Measurements from ENCODE around the gene FOXN3. TPM values are rescaled to one million over a fixed set of nuclear protein-coding genes. Genes with fewer than 3 reads are reported as not detected.
A peak's percentile ranks its signal among the peaks of the same experiment; 100 is the strongest.

The FOXN3 gene
- total RNA-seq, 1 donor from 2014 or later: 31.8 TPM

GRCh38 chr14:89353766-89354113 is 63.3 kb downstream of the FOXN3 start:
- no peak overlapping the region for H3K27ac ChIP-seq (ENCODE audit: low read depth, low read length)
- no peak overlapping the region for H3K9ac ChIP-seq (ENCODE audit: low read depth in 1 of 3, low read length in 3 of 3)
- peaks cover 0 to 6% (median 0%) of the 10 kb centered on the region in 3 donors for H3K36me3 ChIP-seq (ENCODE audit: control insufficient read depth in 3 of 3, insufficient read depth in 3 of 3, low read length in 3 of 3)
- no peaks in the 10 kb centered on the region for H3K9me3 ChIP-seq (ENCODE audit: control insufficient read depth in 3 of 3, low read length in 3 of 3)
- H3K4me3 ChIP-seq (ENCODE audit: low read length in 3 of 3): no peak overlapping the region
- H3K27me3 ChIP-seq (ENCODE audit: control insufficient read depth in 3 of 3, insufficient read depth in 3 of 3, low read length in 3 of 3): no peaks in the 10 kb centered on the region
- peaks cover 22 to 33% (median 29%) of the 10 kb centered on the region in 3 donors for H3K4me1 ChIP-seq (ENCODE audit: control insufficient read depth in 3 of 3, insufficient read depth in 3 of 3, low read length in 3 of 3)

- Histone ChIP-seq H3K4me1 (ENCODE audit: control insufficient read depth in 3 of 3, insufficient read depth in 3 of 3, low read length in 3 of 3) (peaks cover 25 to 38% (median 34%) of the 10 kb centered on the region in 3 donors), H3K9me3 (ENCODE audit: control insufficient read depth in 3 of 3, low read length in 3 of 3) (no peaks in the 10 kb centered on the region), H3K36me3 (ENCODE audit: control insufficient read depth in 3 of 3, insufficient read depth in 3 of 3, low read length in 3 of 3) (peaks cover 0 to 6% (median 0%) of the 10 kb centered on the region in 3 donors), H3K27me3 (ENCODE audit: control insufficient read depth in 3 of 3, insufficient read depth in 3 of 3, low read length in 3 of 3) (no peaks in the 10 kb centered on the region), H3K27ac (ENCODE audit: low read depth, low read length) (no peak overlapping the region), H3K4me3 (ENCODE audit: low read length in 3 of 3) (no peak overlapping the region), H3K9ac (ENCODE audit: low read depth in 1 of 3, low read length in 3 of 3) (no peak overlapping the region)
Observed at GRCh38 chr14:89352976-89353765, 63.9 kb downstream of the FOXN3 start.

- no peaks in the 10 kb centered on the region for H3K27me3 ChIP-seq (ENCODE audit: control insufficient read depth in 3 of 3, insufficient read depth in 3 of 3, low read length in 3 of 3)
- H3K27ac ChIP-seq (ENCODE audit: low read depth, low read length): peak overlapping the region; percentile 63
- H3K4me1 ChIP-seq (ENCODE audit: control insufficient read depth in 3 of 3, insufficient read depth in 3 of 3, low read length in 3 of 3): peaks cover 25 to 41% (median 36%) of the 10 kb centered on the region in 3 donors
- no peaks in the 10 kb centered on the region for H3K9me3 ChIP-seq (ENCODE audit: control insufficient read depth in 3 of 3, low read length in 3 of 3)
- no peak overlapping the region for H3K4me3 ChIP-seq (ENCODE audit: low read length in 3 of 3)
- peak overlapping the region in 2 of 3 donors; percentile 10 to 24 for H3K9ac ChIP-seq (ENCODE audit: low read depth in 1 of 3, low read length in 3 of 3)
- peaks cover 0 to 3% (median 0%) of the 10 kb centered on the region in 3 donors for H3K36me3 ChIP-seq (ENCODE audit: control insufficient read depth in 3 of 3, insufficient read depth in 3 of 3, low read length in 3 of 3)
Observed at GRCh38 chr14:89351516-89352404, 65.3 kb downstream of the FOXN3 start.

GRCh38 chr14:89351221-89351515 is 65.9 kb downstream of the FOXN3 start:
- Histone ChIP-seq H3K27me3 (ENCODE audit: control insufficient read depth in 3 of 3, insufficient read depth in 3 of 3, low read length in 3 of 3) (no peaks in the 10 kb centered on the region), H3K36me3 (ENCODE audit: control insufficient read depth in 3 of 3, insufficient read depth in 3 of 3, low read length in 3 of 3) (peaks cover 0 to 3% (median 0%) of the 10 kb centered on the region in 3 donors), H3K27ac (ENCODE audit: low read depth, low read length) (peak overlapping the region; percentile 63), H3K9me3 (ENCODE audit: control insufficient read depth in 3 of 3, low read length in 3 of 3) (no peaks in the 10 kb centered on the region), H3K4me3 (ENCODE audit: low read length in 3 of 3) (no peak overlapping the region), H3K4me1 (ENCODE audit: control insufficient read depth in 3 of 3, insufficient read depth in 3 of 3, low read length in 3 of 3) (peaks cover 25 to 41% (median 36%) of the 10 kb centered on the region in 3 donors), H3K9ac (ENCODE audit: low read depth in 1 of 3, low read length in 3 of 3) (peak overlapping the region in 2 of 3 donors; percentile 10 to 24)

GRCh38 chr14:89350152-89350551 is 66.9 kb downstream of the FOXN3 start:
- Histone ChIP-seq H3K4me3 (ENCODE audit: low read length in 3 of 3) (no peak overlapping the region), H3K4me1 (ENCODE audit: control insufficient read depth in 3 of 3, insufficient read depth in 3 of 3, low read length in 3 of 3) (peaks cover 27 to 45% (median 36%) of the 10 kb centered on the region in 3 donors), H3K27ac (ENCODE audit: low read depth, low read length) (peak overlapping the region; percentile 4), H3K9ac (ENCODE audit: low read depth in 1 of 3, low read length in 3 of 3) (no peak overlapping the region), H3K27me3 (ENCODE audit: control insufficient read depth in 3 of 3, insufficient read depth in 3 of 3, low read length in 3 of 3) (no peaks in the 10 kb centered on the region), H3K9me3 (ENCODE audit: control insufficient read depth in 3 of 3, low read length in 3 of 3) (no peaks in the 10 kb centered on the region), H3K36me3 (ENCODE audit: control insufficient read depth in 3 of 3, insufficient read depth in 3 of 3, low read length in 3 of 3) (peaks cover 0 to 3% (median 0%) of the 10 kb centered on the region in 3 donors)

GRCh38 chr14:89349171-89350008 is 67.6 kb downstream of the FOXN3 start:
- no peaks in the 10 kb centered on the region for H3K9me3 ChIP-seq (ENCODE audit: control insufficient read depth in 3 of 3, low read length in 3 of 3)
- H3K4me1 ChIP-seq (ENCODE audit: control insufficient read depth in 3 of 3, insufficient read depth in 3 of 3, low read length in 3 of 3): peaks cover 28 to 53% (median 40%) of the 10 kb centered on the region in 3 donors
- peak overlapping the region in 1 of 3 donors; percentile 39 for H3K4me3 ChIP-seq (ENCODE audit: low read length in 3 of 3)
- no peaks in the 10 kb centered on the region for H3K27me3 ChIP-seq (ENCODE audit: control insufficient read depth in 3 of 3, insufficient read depth in 3 of 3, low read length in 3 of 3)
- peaks cover 0 to 3% (median 0%) of the 10 kb centered on the region in 3 donors for H3K36me3 ChIP-seq (ENCODE audit: control insufficient read depth in 3 of 3, insufficient read depth in 3 of 3, low read length in 3 of 3)
- peak overlapping the region; percentile 81 for H3K27ac ChIP-seq (ENCODE audit: low read depth, low read length)
- no peak overlapping the region for H3K9ac ChIP-seq (ENCODE audit: low read depth in 1 of 3, low read length in 3 of 3)

GRCh38 chr14:89348722-89349121 is 68.3 kb downstream of the FOXN3 start:
- no peaks in the 10 kb centered on the region for H3K9me3 ChIP-seq (ENCODE audit: control insufficient read depth in 3 of 3, low read length in 3 of 3)
- peaks cover 28 to 53% (median 40%) of the 10 kb centered on the region in 3 donors for H3K4me1 ChIP-seq (ENCODE audit: control insufficient read depth in 3 of 3, insufficient read depth in 3 of 3, low read length in 3 of 3)
- no peak overlapping the region for H3K4me3 ChIP-seq (ENCODE audit: low read length in 3 of 3)
- H3K36me3 ChIP-seq (ENCODE audit: control insufficient read depth in 3 of 3, insufficient read depth in 3 of 3, low read length in 3 of 3): peaks cover 0 to 3% (median 0%) of the 10 kb centered on the region in 3 donors
- H3K27me3 ChIP-seq (ENCODE audit: control insufficient read depth in 3 of 3, insufficient read depth in 3 of 3, low read length in 3 of 3): no peaks in the 10 kb centered on the region
- H3K9ac ChIP-seq (ENCODE audit: low read depth in 1 of 3, low read length in 3 of 3): no peak overlapping the region
- peak overlapping the region; percentile 81 for H3K27ac ChIP-seq (ENCODE audit: low read depth, low read length)

- Histone ChIP-seq H3K36me3 (ENCODE audit: control insufficient read depth in 3 of 3, insufficient read depth in 3 of 3, low read length in 3 of 3) (peaks cover 0 to 3% (median 0%) of the 10 kb centered on the region in 3 donors), H3K27me3 (ENCODE audit: control insufficient read depth in 3 of 3, insufficient read depth in 3 of 3, low read length in 3 of 3) (no peaks in the 10 kb centered on the region), H3K27ac (ENCODE audit: low read depth, low read length) (no peak overlapping the region), H3K9ac (ENCODE audit: low read depth in 1 of 3, low read length in 3 of 3) (no peak overlapping the region), H3K9me3 (ENCODE audit: control insufficient read depth in 3 of 3, low read length in 3 of 3) (no peaks in the 10 kb centered on the region), H3K4me1 (ENCODE audit: control insufficient read depth in 3 of 3, insufficient read depth in 3 of 3, low read length in 3 of 3) (peaks cover 28 to 53% (median 37%) of the 10 kb centered on the region in 3 donors), H3K4me3 (ENCODE audit: low read length in 3 of 3) (no peak overlapping the region)
Observed at GRCh38 chr14:89347885-89348284, 69.1 kb downstream of the FOXN3 start.

GRCh38 chr14:89344920-89345254 is 72.1 kb downstream of the FOXN3 start:
- peaks cover 20 to 42% (median 30%) of the 10 kb centered on the region in 3 donors for H3K4me1 ChIP-seq (ENCODE audit: control insufficient read depth in 3 of 3, insufficient read depth in 3 of 3, low read length in 3 of 3)

More at GRCh38 chr14:89344920-89345254, 72.1 kb downstream of the FOXN3 start:
- H3K4me3 ChIP-seq (ENCODE audit: low read length in 3 of 3): peak overlapping the region in 2 of 3 donors; percentile 28 to 29
- H3K9ac ChIP-seq (ENCODE audit: low read depth in 1 of 3, low read length in 3 of 3): peak overlapping the region in 1 of 3 donors; percentile 10
- peak overlapping the region; percentile 21 for H3K27ac ChIP-seq (ENCODE audit: low read depth, low read length)
- no peaks in the 10 kb centered on the region for H3K27me3 ChIP-seq (ENCODE audit: control insufficient read depth in 3 of 3, insufficient read depth in 3 of 3, low read length in 3 of 3)
- H3K9me3 ChIP-seq (ENCODE audit: control insufficient read depth in 3 of 3, low read length in 3 of 3): no peaks in the 10 kb centered on the region
- H3K36me3 ChIP-seq (ENCODE audit: control insufficient read depth in 3 of 3, insufficient read depth in 3 of 3, low read length in 3 of 3): peaks cover 0 to 3% (median 0%) of the 10 kb centered on the region in 3 donors
